Measurements from ENCODE around the gene HOXB7. TPM values are rescaled to one million over a fixed set of nuclear protein-coding genes. Genes with fewer than 3 reads are reported as not detected.

HOXB7 gene
- total and polyA plus RNA-seq, 10 of the 15 experiments (the other 5 are each of a cell fraction or from before 2014, with no cell fraction given), result 2.8 to 7.4 (median 4.2) TPM

DNA sequence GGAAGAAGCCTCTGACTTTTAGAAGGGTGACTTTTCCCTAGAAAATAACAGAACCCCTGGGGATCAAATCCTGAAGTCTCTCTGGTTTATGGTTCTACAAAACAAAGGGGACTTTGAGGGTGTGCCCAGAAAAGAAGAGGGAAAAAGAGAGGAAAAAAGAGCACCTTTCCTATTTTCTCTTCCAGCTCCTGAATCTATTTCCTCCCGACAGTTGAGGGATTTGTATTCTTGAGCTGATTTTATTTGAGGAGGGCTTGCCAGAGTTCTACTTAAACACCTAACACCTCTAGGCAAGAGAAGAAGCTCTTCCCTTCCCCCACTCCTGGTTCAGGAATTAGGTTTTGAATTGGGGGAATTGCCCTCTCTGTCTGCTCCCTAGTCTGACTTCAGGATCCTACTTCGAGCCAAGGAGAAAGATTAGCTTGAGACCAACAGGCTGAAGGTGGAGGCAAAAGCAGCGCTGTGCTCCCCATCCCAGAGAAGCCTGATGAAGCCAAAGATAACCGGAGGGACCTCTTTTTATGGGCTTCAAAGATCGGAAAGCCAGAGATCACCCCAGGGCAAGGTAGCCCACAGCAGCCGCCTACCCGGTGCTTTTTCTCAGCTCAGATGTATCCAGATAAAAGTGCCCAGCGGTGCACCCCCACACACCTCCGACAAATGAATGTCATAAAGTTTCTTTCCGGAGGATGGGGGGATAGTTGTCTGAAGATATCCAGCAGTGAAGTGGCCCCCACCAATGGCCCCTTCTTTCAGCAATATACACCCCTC is 21.6 kb downstream of the HOXB7 start:
- H3K4me1 ChIP-seq (ENCODE audit: control insufficient read depth, insufficient read depth, low read length), result no peaks in the 10 kb centered on the region
- no peak for FAIRE-seq
- CTCF ChIA-PET, result interaction anchor here (0.7 to 3.3 kb wide), 12 partner anchors 12 to 540 kb away, joined by 3 to 22 read pairs (median 4); no protein-coding TSS in a partner anchor
- intact Hi-C loops (cut with micrococcal nuclease; ENCODE audit: unreplicated experiment) (no loop called here), in situ Hi-C loops (cut with MboI) (no loop called here)
- no peak for DNase-seq (ENCODE audit: low read depth, low spot score)
- TF ChIP-seq JUNB (IDR thresholded peaks at IDR 0.05), result no peak
- TF ChIP-seq ZNF24 (IDR thresholded peaks at IDR 0.05), result no peak
- no peak for TF ChIP-seq HCFC1 (IDR thresholded peaks at IDR 0.05; ENCODE audit: low read length)
- no peak for TF ChIP-seq CBFB (IDR thresholded peaks at IDR 0.05; ENCODE audit: low read depth)
- TF ChIP-seq MEF2A (IDR thresholded peaks at IDR 0.05; ENCODE audit: insufficient read depth, low read depth, low read length), result no peak
- TF ChIP-seq ETV6 (conservative IDR thresholded peaks at IDR 0.05 in 1 of 2, IDR thresholded peaks at IDR 0.05 in 1 of 2; ENCODE audit: borderline replicate concordance in 1 of 2, low read depth in 1 of 2), result no peak
- no peak for TF ChIP-seq TAF1 (IDR thresholded peaks at IDR 0.05; ENCODE audit: borderline replicate concordance, low read depth, low read length)
- TF ChIP-seq TCF7 (IDR thresholded peaks at IDR 0.05; ENCODE audit: borderline replicate concordance), result no peak
- TF ChIP-seq TCF3 (IDR thresholded peaks at IDR 0.05; ENCODE audit: borderline replicate concordance, insufficient read depth, low read depth, low read length), result no peak
- TF ChIP-seq SUPT20H (IDR thresholded peaks at IDR 0.05; ENCODE audit: borderline replicate concordance, control insufficient read depth, low read depth, low read length), result no peak
- no peak overlapping the region for H3K27ac ChIP-seq (ENCODE audit: control insufficient read depth, insufficient read depth)
- H3K4me3 ChIP-seq, result no peak overlapping the region
- H3K27me3 ChIP-seq (replicated peaks in 1 of 2; ENCODE audit: control insufficient read depth in 2 of 2, insufficient read depth in 2 of 2, low read length in 1 of 2), result peaks cover 0 to 8% of the 10 kb centered on the region in 2 experiments; a peak in 3 of 4 replicates
- 32% methylated on average over 10 of the region's 10 CpGs for WGBS (ENCODE audit: insufficient coverage, insufficient replicate concordance, low lambda C conversion rate, missing lambda C conversion rate)
- H3K9ac ChIP-seq (ENCODE audit: control insufficient read depth, insufficient read depth, low read length), result no peak overlapping the region
- ATAC-seq, result no peak
- no TSS peak for BruUV-seq (replicated peaks)
- H3K4me2 ChIP-seq (ENCODE audit: control insufficient read depth, insufficient read depth), result no peak overlapping the region
- H3K79me2 ChIP-seq (ENCODE audit: control insufficient read depth, insufficient read depth, low read length), result no peaks in the 10 kb centered on the region
- H4K20me1 ChIP-seq (ENCODE audit: control insufficient read depth, insufficient read depth), result no peaks in the 10 kb centered on the region
- no peaks in the 10 kb centered on the region for H3K36me3 ChIP-seq (ENCODE audit: control insufficient read depth in 2 of 2, insufficient read depth in 2 of 2, low read length in 1 of 2)
- SMC1A ChIA-PET (ENCODE audit: uncharacterized antibody, unreplicated experiment), result interaction anchor here (0.6 to 3.0 kb wide), 11 partner anchors 10 to 517 kb away, joined by 3 to 23 read pairs (median 4); no protein-coding TSS in a partner anchor
- POLR2A ChIA-PET, result interaction anchor here (0.6 kb wide), 3 partner anchors 502 to 752 kb away, joined by 3 to 6 read pairs (median 3); no protein-coding TSS in a partner anchor
- RAD21 ChIA-PET (ENCODE audit: unreplicated experiment), result interaction anchor here (0.9 to 2.6 kb wide), 10 partner anchors 24 to 509 kb away, joined by 3 to 13 read pairs (median 6); no protein-coding TSS in a partner anchor
- no peak overlapping the region for H2AFZ ChIP-seq (ENCODE audit: control insufficient read depth, low read depth, low read length)
- no peaks in the 10 kb centered on the region for H3K9me3 ChIP-seq (replicated peaks; ENCODE audit: control insufficient read depth, insufficient read depth, low read length)

All from GM12878 (cell line).